ENCODE data around the gene ALPP.
"Not testable (repeated sequence)": the region's sequence is repeated elsewhere in the genome, so short reads cannot be mapped to it uniquely, and the experiment has no call there.

ALPP gene

GRCh38 chr2:232362174-232362900 lies 16.2 kb upstream of the ALPP start:
- H3K4me1 ChIP-seq (ENCODE audit: insufficient read depth, insufficient read length), result peaks cover 17% of the 10 kb centered on the region
- peak overlapping the region; percentile 11 for H3K9ac ChIP-seq (ENCODE audit: insufficient read length, low read depth)
- H3K27me3 ChIP-seq (ENCODE audit: insufficient read depth, insufficient read length), result no peaks in the 10 kb centered on the region
- H3K36me3 ChIP-seq (ENCODE audit: insufficient read depth, insufficient read length, low read length), result no peaks in the 10 kb centered on the region
- TF ChIP-seq SUZ12 (IDR thresholded peaks at IDR 0.05; ENCODE audit: extremely low read depth, insufficient read depth, insufficient read length) (no peak), YY1 (IDR thresholded peaks at IDR 0.05; ENCODE audit: insufficient read depth, insufficient read length) (no peak), ZNF274 (IDR thresholded peaks at IDR 0.05; ENCODE audit: low read depth, low read length) (no peak)
- no peak overlapping the region for H3K4me3 ChIP-seq (ENCODE audit: insufficient read length, low read depth)
- DNase-seq (ENCODE audit: low read depth, low spot score), result no peak
- peaks cover 11% of the 10 kb centered on the region; the same call in 1 of the 2 replicates for H3K9me3 ChIP-seq (ENCODE audit: insufficient read depth, low read length)

- not testable (repeated sequence) for H3K36me3 ChIP-seq (ENCODE audit: insufficient read depth, insufficient read length, low read length); H3K4me3 ChIP-seq (ENCODE audit: insufficient read length, low read depth); H3K9ac ChIP-seq (ENCODE audit: insufficient read length, low read depth)
Measured at GRCh38 chr2:232363064-232363783, 15.3 kb upstream of the ALPP start.

GRCh38 chr2:232363784-232364615 lies 14.6 kb upstream of the ALPP start:
- peak overlapping the region; percentile 17 for H3K9ac ChIP-seq (ENCODE audit: insufficient read length, low read depth)

More at GRCh38 chr2:232363064-232363783, 15.3 kb upstream of the ALPP start:
- H3K27me3 ChIP-seq (ENCODE audit: insufficient read depth, insufficient read length); DNase-seq (ENCODE audit: low read depth, low spot score): not testable (repeated sequence)
- H3K9me3 ChIP-seq (ENCODE audit: insufficient read depth, low read length), result peaks cover 11% of the 10 kb centered on the region; the same call in 1 of the 2 replicates
- H3K4me1 ChIP-seq (ENCODE audit: insufficient read depth, insufficient read length), result peaks cover 25% of the 10 kb centered on the region

GRCh38 chr2:232364806-232365594 lies 13.6 kb upstream of the ALPP start:
- not testable (repeated sequence) for H3K27me3 ChIP-seq (ENCODE audit: insufficient read depth, insufficient read length); H3K9ac ChIP-seq (ENCODE audit: insufficient read length, low read depth); H3K4me3 ChIP-seq (ENCODE audit: insufficient read length, low read depth); DNase-seq (ENCODE audit: low read depth, low spot score); H3K36me3 ChIP-seq (ENCODE audit: insufficient read depth, insufficient read length, low read length)
- peaks cover 11% of the 10 kb centered on the region; the same call in 1 of the 2 replicates for H3K9me3 ChIP-seq (ENCODE audit: insufficient read depth, low read length)
- peaks cover 34% of the 10 kb centered on the region for H3K4me1 ChIP-seq (ENCODE audit: insufficient read depth, insufficient read length)

More at GRCh38 chr2:232363784-232364615, 14.6 kb upstream of the ALPP start:
- Histone ChIP-seq H3K4me1 (ENCODE audit: insufficient read depth, insufficient read length) (peaks cover 27% of the 10 kb centered on the region), H3K9me3 (ENCODE audit: insufficient read depth, low read length) (peaks cover 11% of the 10 kb centered on the region; the same call in 1 of the 2 replicates), H3K4me3 (ENCODE audit: insufficient read length, low read depth) (no peak overlapping the region), H3K36me3 (ENCODE audit: insufficient read depth, insufficient read length, low read length) (no peaks in the 10 kb centered on the region), H3K27me3 (ENCODE audit: insufficient read depth, insufficient read length) (no peaks in the 10 kb centered on the region)
- TF ChIP-seq SUZ12 (IDR thresholded peaks at IDR 0.05; ENCODE audit: extremely low read depth, insufficient read depth, insufficient read length), result no peak
- no peak for DNase-seq (ENCODE audit: low read depth, low spot score)

GRCh38 chr2:232365621-232366321 lies 12.8 kb upstream of the ALPP start:
- DNase-seq (ENCODE audit: low read depth, low spot score), result peak; percentile 61

GRCh38 chr2:232366461-232366860 lies 12.1 kb upstream of the ALPP start:
- not testable (repeated sequence) for DNase-seq (ENCODE audit: low read depth, low spot score); H3K9me3 ChIP-seq (ENCODE audit: insufficient read depth, low read length); H3K9ac ChIP-seq (ENCODE audit: insufficient read length, low read depth); H3K4me3 ChIP-seq (ENCODE audit: insufficient read length, low read depth); H3K36me3 ChIP-seq (ENCODE audit: insufficient read depth, insufficient read length, low read length); H3K27me3 ChIP-seq (ENCODE audit: insufficient read depth, insufficient read length)
- peaks cover 34% of the 10 kb centered on the region for H3K4me1 ChIP-seq (ENCODE audit: insufficient read depth, insufficient read length)

More at GRCh38 chr2:232365621-232366321, 12.8 kb upstream of the ALPP start:
- H3K9ac ChIP-seq (ENCODE audit: insufficient read length, low read depth), result no peak overlapping the region
- no peaks in the 10 kb centered on the region for H3K36me3 ChIP-seq (ENCODE audit: insufficient read depth, insufficient read length, low read length)
- H3K4me1 ChIP-seq (ENCODE audit: insufficient read depth, insufficient read length), result peaks cover 34% of the 10 kb centered on the region
- H3K9me3 ChIP-seq (ENCODE audit: insufficient read depth, low read length), result peaks cover 11% of the 10 kb centered on the region; the same call in 1 of the 2 replicates
- H3K4me3 ChIP-seq (ENCODE audit: insufficient read length, low read depth), result no peak overlapping the region
- no peaks in the 10 kb centered on the region for H3K27me3 ChIP-seq (ENCODE audit: insufficient read depth, insufficient read length)
- TF ChIP-seq SUZ12 (IDR thresholded peaks at IDR 0.05; ENCODE audit: extremely low read depth, insufficient read depth, insufficient read length) (no peak), ZNF274 (IDR thresholded peaks at IDR 0.05; ENCODE audit: low read depth, low read length) (no peak), YY1 (IDR thresholded peaks at IDR 0.05; ENCODE audit: insufficient read depth, insufficient read length) (no peak)

All from NT2/D1 (cell line).